NOMO-1 treated with DMSO at 0.1 percent for 48 hours (cell line): ENCODE results near the gene DOCK8.

ENCODE experiments used
- DNase-seq: peaks from one replicate; lab custom pipeline; 2025; ENCODE audit not compliant: unreplicated experiment; lab: John Stamatoyannopoulos, UW

DOCK8 gene

GRCh38 chr9:489198-490197 is 274.8 kb downstream of the DOCK8 start:
- DNase-seq = no peak

DNA sequence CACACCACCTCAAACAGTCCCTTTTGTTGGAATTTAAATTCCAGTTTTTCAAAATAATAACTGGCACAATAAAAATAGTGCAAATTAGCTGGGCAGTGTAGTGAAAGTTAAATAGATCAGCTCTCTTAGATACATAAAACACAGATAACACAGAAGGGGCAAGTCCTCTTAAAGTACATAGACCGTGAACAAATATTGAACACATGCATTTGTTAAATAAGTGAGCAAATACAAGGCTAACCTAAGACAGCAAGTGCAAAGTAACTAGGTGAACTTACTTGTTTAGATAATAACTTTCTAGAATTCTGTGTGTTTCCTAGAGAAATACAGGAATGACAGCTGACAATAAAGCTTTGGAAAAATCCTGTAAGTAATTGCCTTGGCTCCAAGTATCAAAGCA is 280.1 kb downstream of the DOCK8 start:
- DNase-seq = no peak

DNA sequence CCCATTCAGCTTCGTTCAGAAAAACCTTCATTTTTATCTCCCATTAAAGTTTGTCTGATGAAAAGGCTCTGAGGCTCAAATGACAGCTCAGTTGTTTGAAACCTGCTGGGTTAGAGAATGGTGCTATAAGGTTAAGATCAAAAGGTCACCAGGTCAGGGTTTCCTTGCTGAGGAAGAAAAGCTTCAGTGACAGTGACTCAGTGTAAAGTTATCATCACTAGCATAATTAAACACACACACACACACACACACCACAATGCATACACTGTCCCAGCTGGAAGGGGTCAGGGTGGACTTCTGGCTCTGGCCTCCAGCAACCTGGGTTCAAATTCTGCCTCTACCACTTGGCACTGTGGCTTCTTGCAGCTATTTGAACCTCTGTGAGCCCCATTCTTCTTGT is 281.1 kb downstream of the DOCK8 start:
- no peak for DNase-seq

DNA sequence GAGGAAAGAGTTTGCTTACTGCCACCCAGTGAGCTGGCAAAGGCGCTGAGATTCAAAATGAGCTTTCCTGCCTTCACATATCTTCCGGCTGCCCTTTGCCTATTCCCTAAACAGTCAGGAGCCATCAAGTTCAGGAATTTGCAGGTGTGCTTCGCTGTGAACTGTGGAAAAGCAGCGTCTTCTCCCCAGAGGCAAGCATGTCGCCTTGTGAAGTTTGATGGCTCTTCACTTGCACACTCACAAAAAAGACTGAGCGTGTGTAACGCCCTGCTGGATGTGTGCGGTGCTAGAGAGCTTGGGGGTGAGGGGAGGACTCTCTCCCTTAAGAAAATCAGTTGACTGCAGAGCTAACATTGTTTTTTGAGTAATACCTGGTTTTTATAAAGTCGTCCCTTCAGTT is 288.7 kb downstream of the DOCK8 start:
- DNase-seq = no peak

- no peak for DNase-seq
Measured at GRCh38 chr9:503881-504852, 289.5 kb downstream of the DOCK8 start, which contains the start of gene KANK1. KANK1 (plus strand) TSS chr9:504695.

GRCh38 chr9:504921-505740 is 290.5 kb downstream of the DOCK8 start:
- no peak for DNase-seq

DNA sequence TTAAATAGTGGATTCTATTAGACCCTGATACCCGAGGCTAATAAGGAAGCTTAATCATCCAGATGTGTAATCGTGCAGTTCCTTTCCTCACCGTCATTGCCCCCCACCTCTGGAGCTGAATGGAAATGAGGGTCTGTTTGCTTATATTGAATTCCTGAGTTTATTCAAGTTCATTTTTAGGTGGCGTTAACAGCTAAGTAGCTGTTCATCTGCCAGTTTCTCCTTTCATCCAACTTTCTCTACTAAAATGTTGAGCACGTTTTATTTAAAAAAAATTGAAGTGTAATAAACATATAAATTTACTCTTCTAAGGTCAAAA is 291.0 kb downstream of the DOCK8 start:
- no peak for DNase-seq

- DNase-seq = no peak
Measured at GRCh38 chr9:506281-506680, 291.6 kb downstream of the DOCK8 start.

DNA sequence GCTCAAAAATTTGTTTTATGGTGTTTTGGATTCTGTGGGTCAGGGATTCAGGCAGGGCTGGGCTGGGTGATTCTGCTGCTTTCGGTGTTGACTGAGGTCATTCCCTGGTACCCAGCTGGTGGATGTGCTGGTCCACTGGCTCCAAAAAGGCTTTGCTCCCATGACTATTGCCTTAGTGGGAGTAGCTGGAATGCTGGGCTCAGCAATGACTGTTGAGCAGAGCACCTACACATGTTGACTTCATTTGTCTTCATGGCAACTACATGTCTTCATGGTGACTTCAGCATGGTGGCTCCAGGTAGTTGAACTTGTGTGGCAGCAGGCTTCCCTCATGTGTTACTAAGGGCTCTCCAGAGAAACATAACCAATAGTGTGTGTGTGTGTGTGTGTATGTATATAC is 297.2 kb downstream of the DOCK8 start:
- DNase-seq = no peak

- no peak for DNase-seq
Measured at GRCh38 chr9:512555-513272, 298.0 kb downstream of the DOCK8 start.
